Measurements from ENCODE around the gene CBX1.

Gene CBX1
- total RNA-seq = 17.1 to 62.8 reads per million in 2 donors

GRCh38 chr17:48101012-48101720, at the start of gene CBX1:
CBX1 (minus strand) TSS chr17:48101478; CDS start chr17:48077004, 24,474 bp downstream.
- DNase-seq = peak; percentile 83

GRCh38 chr17:48150597-48151001, 49.3 kb upstream of the CBX1 start:
- DNase-seq = no peak

DNA sequence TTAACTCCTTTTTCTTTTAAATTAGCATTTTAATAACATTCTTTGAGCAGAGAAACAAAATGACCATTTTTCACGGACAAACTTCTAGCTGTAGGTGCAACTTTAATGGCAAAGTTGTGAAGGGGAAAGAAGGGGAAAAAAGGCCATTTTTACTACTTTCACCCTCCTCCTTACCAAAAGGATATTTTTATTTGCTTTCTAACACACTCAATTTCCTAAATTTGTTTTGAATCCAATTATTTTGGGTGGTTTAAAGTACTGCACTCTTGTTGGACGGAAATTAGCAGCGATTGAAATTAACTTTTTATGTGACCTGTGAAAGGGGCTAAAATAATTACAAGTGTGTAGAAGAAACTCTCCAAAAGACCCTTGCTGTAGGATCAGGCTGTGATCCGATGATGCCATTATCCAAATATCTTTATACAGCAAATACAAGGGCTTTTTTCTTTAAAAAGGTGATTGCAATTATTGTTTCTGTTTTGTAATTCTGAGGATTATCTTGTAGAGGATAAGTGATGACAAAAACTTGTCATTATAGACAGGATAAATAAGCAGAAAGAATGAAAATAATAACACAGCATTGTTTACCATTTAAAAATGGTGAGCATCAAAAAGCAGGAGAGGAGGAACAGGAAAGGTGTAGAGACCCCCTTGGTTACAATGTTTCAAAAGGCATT, 48.6 kb upstream of the CBX1 start:
- DNase-seq = no peak

DNA sequence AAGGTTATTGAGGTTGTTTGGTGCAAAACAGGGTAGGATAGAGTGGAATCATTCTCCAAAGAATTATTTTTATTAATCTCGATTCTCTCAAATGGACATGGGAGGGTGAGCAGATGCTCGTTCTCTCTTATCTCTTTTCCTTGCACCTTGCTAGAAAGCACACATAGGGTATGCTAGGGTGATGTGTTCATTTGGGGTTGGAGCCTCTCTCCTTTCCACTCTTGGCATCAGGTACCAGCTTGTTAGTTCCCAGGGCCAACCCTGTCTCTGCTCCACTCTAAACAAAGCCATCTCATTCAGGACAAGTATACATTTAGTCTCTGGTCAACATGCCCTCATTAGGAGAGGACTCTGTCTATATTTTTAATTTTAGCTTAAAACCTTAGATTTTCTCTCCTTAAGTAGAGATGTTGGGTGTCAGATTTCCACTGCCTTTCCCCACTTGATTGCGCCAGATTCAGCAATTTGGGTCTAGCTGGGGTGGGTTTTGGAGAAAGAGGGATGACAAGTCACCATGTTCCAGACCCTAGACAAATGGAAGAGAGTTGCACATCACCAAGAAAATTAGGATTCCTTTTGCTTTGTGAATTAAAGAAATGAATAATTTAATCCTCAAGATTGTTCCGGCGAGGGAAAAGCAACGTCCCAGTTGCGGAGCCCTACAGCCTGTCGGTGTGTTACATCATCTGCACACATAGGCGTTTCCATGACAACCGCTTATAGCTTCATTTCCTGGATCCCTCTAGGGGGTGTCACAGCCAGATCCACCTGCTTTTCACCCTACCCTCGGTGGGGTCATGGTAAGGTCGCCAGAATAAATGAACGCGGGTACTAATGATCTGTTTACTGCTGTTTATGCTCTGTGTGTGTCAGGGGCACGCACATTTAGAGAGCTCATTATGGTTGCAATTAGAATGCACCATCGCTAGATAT, 47.8 kb upstream of the CBX1 start:
- no peak for DNase-seq

DNA sequence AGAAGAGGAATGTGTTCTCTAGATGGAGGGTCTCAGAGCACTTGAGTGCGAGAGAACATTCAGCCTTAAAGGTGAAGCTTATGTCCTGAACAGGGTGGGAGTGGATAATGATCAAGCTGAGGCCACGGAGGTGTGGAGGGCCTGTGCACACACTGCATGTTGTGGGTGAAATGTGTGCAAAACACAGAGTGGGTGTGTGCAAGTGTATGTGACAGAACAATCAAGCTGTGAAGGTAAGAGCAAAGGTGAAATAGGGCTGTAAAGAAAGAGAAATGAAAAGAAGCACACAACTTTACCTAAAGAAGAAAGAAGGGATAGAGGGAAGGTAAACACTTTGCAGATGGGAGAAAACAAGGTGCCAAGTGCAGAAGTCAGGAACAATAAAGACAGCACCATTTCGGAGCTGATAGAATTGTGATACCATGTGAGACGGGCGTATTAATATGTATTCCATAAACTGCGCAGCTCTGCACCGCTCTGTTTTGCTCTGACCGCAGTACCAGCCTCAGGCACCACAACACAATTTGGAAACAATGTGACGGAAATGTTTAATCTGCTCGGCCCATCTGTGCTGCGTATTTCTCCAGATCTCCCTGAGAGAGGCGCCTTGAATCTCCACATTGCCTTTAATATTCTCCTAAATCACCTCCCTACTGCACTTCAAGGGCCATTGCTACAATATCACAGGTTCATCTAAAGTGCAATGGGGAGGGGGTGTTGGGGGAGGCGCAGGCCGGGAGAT, 46.9 kb upstream of the CBX1 start:
- no peak for DNase-seq

DNA sequence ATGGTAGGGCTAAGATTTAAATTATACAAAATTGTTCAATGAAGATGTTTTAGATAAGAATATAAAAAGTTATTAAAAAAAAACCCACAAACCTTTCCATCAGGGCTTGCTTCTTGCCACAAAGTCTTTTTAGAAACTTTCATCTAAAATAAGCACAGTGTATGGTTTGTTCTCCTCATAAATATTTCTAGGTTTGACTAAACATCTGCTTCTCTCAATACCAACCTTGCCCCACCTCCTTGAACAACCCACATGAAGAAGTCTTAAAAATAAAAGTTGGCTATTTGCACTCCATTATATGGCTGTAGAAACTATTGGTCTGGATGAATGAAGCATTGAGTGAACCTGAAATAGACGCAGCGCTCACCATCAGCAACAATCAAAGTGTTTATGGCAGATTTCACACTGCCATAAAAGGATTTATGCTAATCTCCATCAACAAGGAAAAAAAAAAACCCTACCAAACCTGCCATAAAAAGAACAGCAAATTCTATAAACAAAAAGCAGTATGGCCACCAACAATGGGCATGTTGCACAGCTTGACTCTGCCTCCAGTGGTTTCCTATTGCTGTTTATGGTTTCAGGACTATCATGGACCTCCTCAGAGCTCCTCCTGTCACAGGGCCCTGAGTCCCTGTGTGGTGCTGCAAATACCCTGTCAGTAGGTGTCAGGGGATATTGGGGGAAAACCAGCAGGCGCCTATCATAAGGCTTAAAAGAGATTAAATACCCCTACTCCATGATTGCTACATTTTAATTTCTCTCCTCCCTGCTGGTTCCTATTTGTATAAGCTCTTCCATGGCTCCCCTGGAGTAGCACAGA, 43.9 kb upstream of the CBX1 start:
- DNase-seq = no peak

DNA sequence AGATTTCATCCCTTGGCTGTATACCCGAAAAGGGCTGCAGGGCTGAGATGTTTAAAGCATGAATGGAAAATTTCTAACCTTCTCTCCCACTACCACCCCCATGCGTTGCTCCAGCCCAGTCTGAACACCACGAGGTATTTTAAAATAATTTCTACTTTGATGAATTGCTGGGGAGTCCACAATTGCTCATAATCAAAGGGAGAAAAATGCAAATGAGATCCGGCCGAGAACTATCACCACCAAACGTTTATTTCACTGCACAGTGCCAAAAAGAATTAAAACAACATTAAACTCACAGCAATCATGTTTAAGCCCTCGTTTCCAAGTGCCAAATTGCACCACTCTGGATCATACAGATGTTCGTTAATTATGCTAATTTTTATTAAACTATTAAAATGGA, 43.0 kb upstream of the CBX1 start:
- DNase-seq = no peak

- DNase-seq = no peak
Measured at GRCh38 chr17:48143629-48144028, 42.4 kb upstream of the CBX1 start.

DNA sequence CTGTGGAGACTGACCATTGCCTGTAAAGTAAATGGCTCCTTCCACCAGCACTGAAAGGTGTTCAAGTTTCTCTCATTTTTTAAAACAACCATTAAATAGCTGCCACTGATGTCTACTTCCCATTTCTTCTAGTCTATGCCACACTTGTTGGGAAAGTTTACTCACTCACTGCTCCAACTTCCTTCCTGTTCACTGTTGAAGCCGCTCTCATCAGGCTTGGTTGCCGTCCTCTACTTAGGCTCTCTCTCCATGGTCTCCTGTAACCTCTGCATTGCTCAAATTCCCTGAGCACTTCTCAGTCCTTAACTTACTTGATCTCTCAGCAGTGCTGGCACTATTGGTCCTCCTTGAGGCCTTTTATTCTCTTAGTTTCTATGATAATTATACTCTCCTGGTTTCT, 38.7 kb upstream of the CBX1 start:
- no peak for DNase-seq

- no peak for DNase-seq
Measured at GRCh38 chr17:48137656-48138055, 36.4 kb upstream of the CBX1 start.

GRCh38 chr17:48134912-48135480, 33.7 kb upstream of the CBX1 start:
- no peak for DNase-seq

- DNase-seq = no peak
Measured at GRCh38 chr17:48132385-48132784, 31.1 kb upstream of the CBX1 start.

GRCh38 chr17:48131216-48131824, 30.0 kb upstream of the CBX1 start:
- DNase-seq = peak; percentile 32

DNA sequence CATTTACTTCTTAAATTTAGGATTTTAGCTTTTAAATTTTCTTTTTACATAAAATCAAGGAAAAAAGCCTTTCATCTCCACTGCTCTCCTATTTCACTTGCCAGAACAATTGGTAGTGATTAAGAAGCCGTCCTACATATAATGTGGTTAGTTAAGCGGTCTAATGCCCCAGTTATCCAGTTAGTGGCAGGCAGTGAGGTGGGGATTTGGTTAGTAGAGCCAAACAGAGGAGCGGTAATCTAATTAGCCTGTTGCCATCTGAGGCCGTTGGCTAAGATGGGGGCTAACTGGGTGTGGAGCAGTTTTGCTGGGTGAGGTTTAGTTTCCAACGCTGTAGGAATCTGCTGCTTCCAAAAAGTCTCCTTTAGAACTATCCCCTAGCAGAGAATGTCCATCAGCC, 28.7 kb upstream of the CBX1 start:
- no peak for DNase-seq

- no peak for DNase-seq
Measured at GRCh38 chr17:48128400-48128799, 27.1 kb upstream of the CBX1 start.

DNA sequence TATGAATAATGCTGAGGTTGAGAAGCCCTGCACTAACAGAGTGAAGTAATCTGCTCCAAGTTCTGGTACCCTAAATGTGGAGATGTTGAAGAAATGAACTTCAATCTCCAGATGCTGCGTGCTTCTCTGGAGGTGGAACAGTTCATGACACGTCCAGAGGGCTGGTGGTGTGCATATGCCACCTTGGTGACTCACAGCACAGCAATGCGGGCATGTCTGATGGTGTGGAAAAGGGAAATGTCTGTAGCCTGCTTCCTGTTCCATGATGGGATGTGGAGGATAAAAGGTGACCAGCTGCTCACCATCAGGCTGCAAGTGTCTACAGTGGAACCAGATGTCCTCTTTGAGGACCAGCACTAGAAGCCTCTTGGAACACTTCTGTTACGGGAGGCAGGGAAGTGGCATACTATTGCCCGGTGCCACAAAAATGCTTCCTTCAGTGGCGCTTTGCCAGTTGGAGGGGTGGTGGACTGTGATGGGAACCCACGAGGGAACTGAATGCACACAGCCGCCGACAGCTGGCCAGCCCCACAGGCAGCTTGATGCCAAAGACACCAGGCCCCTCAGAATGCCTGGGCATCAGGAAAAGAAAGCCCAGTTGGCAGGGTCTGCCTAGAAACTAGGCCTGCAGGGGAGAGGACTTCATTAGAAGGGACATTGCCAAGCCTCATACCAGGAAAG, 26.2 kb upstream of the CBX1 start:
- no peak for DNase-seq

GRCh38 chr17:48126532-48126850, 25.2 kb upstream of the CBX1 start:
- no peak for DNase-seq

DNA sequence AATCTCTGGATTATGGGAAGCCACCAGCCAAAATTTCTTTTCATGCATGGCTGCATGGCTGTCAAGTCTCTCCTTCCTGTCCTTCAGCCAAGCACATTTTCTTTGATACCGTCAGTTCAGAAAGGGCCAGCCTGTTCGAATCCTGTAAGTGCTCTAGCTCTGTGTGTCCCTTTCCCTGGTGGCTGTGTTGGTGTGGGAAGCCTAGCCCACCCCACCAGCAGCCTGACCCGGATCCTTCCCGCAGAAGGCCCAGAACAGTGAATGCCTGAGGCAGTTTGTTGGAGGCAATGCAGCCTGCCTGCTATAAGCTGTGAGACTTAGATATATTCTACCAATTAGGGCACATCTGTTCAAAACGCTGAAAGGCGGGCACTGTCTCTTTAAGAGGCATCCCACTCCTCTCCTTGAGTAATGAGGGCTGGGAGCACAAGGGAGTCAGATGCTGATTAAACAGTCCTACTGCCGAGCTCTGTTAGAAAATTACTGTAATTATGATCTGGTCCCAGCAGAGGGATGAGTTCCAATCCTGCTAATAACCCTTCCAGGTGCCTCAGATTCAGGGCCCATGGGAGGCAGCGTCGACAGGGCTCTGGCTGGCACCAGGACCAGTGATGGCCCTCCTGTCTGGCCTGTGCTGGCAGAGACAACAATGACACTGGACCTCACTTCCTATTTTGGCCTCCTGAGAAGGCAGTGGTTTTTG, 24.7 kb upstream of the CBX1 start:
- no peak for DNase-seq

DNA sequence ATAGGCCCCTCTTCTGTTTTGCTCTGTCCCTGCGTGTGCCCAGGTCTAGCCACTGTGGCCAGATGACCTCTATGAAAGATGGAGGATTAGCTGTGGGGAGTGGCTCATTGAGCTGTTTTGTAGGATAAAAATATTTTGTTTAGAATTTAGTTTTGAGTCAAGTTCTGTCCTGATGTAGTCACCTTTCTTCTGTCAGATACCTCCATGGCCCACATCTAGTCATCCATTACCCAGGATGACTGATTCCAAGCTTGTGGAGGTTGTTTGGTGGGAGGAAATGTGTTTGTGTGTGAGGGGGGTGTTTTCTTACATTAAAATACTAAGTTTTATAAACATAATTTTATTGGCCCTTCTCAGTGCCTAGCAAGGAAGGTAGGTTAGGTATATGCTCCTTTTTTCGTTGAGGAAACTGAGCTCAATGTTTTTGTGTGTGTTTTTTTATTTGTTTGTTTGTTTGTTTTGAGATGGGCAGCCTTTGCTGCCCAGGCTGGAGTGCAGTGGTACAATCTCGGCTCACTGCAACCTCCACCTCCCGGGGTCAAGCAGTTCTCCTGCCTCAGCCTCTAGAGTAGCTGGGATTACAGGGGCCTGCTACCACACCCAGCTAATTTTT, 22.6 kb upstream of the CBX1 start:
- DNase-seq = no peak
